ENCODE data around the gene INTS4. TPM values are rescaled to one million over a fixed set of nuclear protein-coding genes. Genes with fewer than 3 reads are reported as not detected.

Gene INTS4
- total and polyA plus RNA-seq, 2 of the 8 experiments (the other 6 are each of a cell fraction or from before 2014, with no cell fraction given): 27.0 to 31.3 TPM

DNA sequence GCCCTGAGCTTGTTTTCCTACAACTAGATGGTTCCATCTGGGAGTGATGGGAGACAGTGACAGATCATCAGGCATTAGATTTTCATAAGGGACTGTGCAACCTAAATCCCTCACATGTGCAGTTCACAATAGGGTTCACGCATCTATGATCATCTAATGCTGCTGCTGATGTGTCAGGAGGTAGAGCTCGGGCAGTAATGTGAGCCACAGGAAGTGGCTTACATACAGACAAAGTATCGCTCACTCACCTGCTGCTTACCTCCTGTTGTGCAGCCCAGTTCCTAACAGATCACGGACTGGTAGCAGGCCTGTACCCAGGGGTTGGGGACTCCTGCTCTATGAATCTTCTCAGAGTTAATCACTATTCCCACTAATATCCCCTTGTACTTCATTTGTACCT is 161.2 kb downstream of the INTS4 start:
- H3K9me3 ChIP-seq (ENCODE audit: insufficient read depth in 2 of 2, low read depth in 1 of 2, low read length in 1 of 2): peaks cover 5 to 10% of the 10 kb centered on the region in 2 experiments; a peak in 3 of 4 replicates
- no peak overlapping the region for H2BK20ac ChIP-seq (ENCODE audit: low read length)
- DNase-seq (ENCODE audit: low read depth in 1 of 2, low spot score in 2 of 2) (no peak), FAIRE-seq (no peak)
- no peak overlapping the region for H2BK120ac ChIP-seq (replicated peaks; ENCODE audit: low read depth, low read length)
- H3K9ac ChIP-seq (replicated peaks in 1 of 4; ENCODE audit: extremely low read depth in 1 of 4, low read depth in 3 of 4, low read length in 3 of 4): no peak overlapping the region
- H3K23me2 ChIP-seq (ENCODE audit: low read depth, low read length): no peaks in the 10 kb centered on the region
- no peaks in the 10 kb centered on the region for H3K27me3 ChIP-seq (replicated peaks in 1 of 4; ENCODE audit: control insufficient read depth in 3 of 4, extremely low read depth in 1 of 4, insufficient read depth in 3 of 4, low read length in 3 of 4)
- POLR2A ChIA-PET (ENCODE audit: partially characterized antibody): no interaction called here
- 94% methylated on average over 4 of the region's 4 CpGs; no CpG with 5 or more reads in 1 of the 2 experiments for whole genome bisulfite sequencing, 2 experiments (ENCODE audit: extremely low coverage in 1 of 2, insufficient coverage in 1 of 2, insufficient read length in 1 of 2, insufficient replicate concordance in 2 of 2, low coverage in 1 of 2, low lambda C conversion rate in 2 of 2, missing lambda C conversion rate in 1 of 2)
- H3K18ac ChIP-seq (ENCODE audit: extremely low read depth, low read length): no peak overlapping the region
- no peaks in the 10 kb centered on the region for H3K4me1 ChIP-seq (replicated peaks in 1 of 4; ENCODE audit: control insufficient read depth in 3 of 4, insufficient read depth in 4 of 4, low read length in 3 of 4)
- CTCF ChIA-PET (ENCODE audit: partially characterized antibody): interaction anchor here (0.9 to 1.0 kb wide), 2 partner anchors 8 to 213 kb away, joined by 3 read pairs; no protein-coding TSS in a partner anchor
- H2AK5ac ChIP-seq (ENCODE audit: low read depth, low read length): no peak overlapping the region
- H3K23ac ChIP-seq (ENCODE audit: insufficient read length): no peak overlapping the region
- H3K56ac ChIP-seq (replicated peaks; ENCODE audit: insufficient read length, low read depth, low read length): no peak overlapping the region
- H3K79me1 ChIP-seq (ENCODE audit: low read depth, low read length): no peaks in the 10 kb centered on the region
- no peak overlapping the region for H2BK5ac ChIP-seq (ENCODE audit: low read depth, low read length)
- peaks cover 0 to 3% (median 0%) of the 10 kb centered on the region in 4 experiments; a peak in 1 of 8 replicates for H3K36me3 ChIP-seq (ENCODE audit: control insufficient read depth in 2 of 4, insufficient read depth in 4 of 4, low read length in 3 of 4)
- TF ChIP-seq JUND (IDR thresholded peaks at IDR 0.05; ENCODE audit: low read length) (no peak), CHD1 (IDR thresholded peaks at IDR 0.05; ENCODE audit: low read depth, low read length) (no peak), KDM1A (IDR thresholded peaks at IDR 0.05; ENCODE audit: borderline replicate concordance, low read length) (no peak), RNF2 (IDR thresholded peaks at IDR 0.05; ENCODE audit: borderline replicate concordance, low read depth, low read length, missing control alignments, poor library complexity, severe bottlenecking) (no peak)
- no peaks in the 10 kb centered on the region for H3K79me2 ChIP-seq (ENCODE audit: control insufficient read depth in 1 of 2, insufficient read depth in 2 of 2, low read length in 2 of 2)
- H4K8ac ChIP-seq (ENCODE audit: extremely low read depth, insufficient read depth, low read length): no peak overlapping the region
- H3K4ac ChIP-seq (replicated peaks; ENCODE audit: insufficient read length, low read depth, low read length): no peak overlapping the region
- no peak overlapping the region for H2BK12ac ChIP-seq (ENCODE audit: low read depth, low read length)
- H2BK15ac ChIP-seq (ENCODE audit: low read length): no peak overlapping the region
- no peak overlapping the region for H3K4me2 ChIP-seq (ENCODE audit: insufficient read depth in 1 of 2, low read depth in 2 of 2, low read length in 2 of 2)
- no peak overlapping the region for H4K91ac ChIP-seq (replicated peaks; ENCODE audit: insufficient read length, low read length)
- H4K20me1 ChIP-seq (replicated peaks in 1 of 2; ENCODE audit: control insufficient read depth in 1 of 2, insufficient read depth in 2 of 2, low read length in 2 of 2): no peaks in the 10 kb centered on the region
- no peak overlapping the region for H3K4me3 ChIP-seq (ENCODE audit: extremely low read depth in 1 of 4, insufficient read depth in 2 of 4, low read depth in 3 of 4, low read length in 4 of 4)
- no peak overlapping the region for H3K27ac ChIP-seq (ENCODE audit: low read depth, low read length)
- H4K5ac ChIP-seq (ENCODE audit: insufficient read length, low read depth, low read length): no peak overlapping the region
- no peak overlapping the region for H3K14ac ChIP-seq (ENCODE audit: insufficient read length)
- no peak overlapping the region for H2AFZ ChIP-seq (ENCODE audit: low read length)
